ENCODE data around the gene CFAP210. TPM values are rescaled to one million over a fixed set of nuclear protein-coding genes. Genes with fewer than 3 reads are reported as not detected.

CFAP210 gene
- total and polyA plus RNA-seq, 11 donors, result 0.11 TPM; not detected in 10

DNA sequence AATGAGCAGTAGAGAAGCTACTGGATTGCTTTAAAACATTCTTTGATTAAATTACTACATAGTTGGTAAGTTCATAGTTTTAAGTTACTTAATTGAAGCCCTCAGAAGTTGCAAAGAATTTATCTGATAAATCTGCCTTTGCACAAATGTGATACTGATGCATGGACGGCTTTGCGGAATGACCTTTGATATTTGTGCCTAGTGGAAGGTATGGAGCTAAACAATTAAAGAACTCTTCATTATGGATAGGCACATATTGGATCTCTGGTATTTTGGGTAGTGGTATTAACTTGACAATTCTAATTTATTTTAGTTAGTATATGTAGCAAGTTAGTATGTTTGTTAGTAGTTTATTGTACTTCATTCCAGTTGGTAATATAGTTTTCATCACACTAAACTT, 54.1 kb downstream of the CFAP210 start:
- TF ChIP-seq CTCF (IDR thresholded peaks at IDR 0.05) (no peak), POLR2A (IDR thresholded peaks at IDR 0.05) (no peak)
- 87 to 97% (median 91%) methylated on average over 2 of the region's 2 CpGs for WGBS, 4 donors
- intact Hi-C loops (cut with DNase I), result no loop called here
- DNase-seq (no peak), ATAC-seq (no peak)
- Histone ChIP-seq H3K9me3 (no peaks in the 10 kb centered on the region), H3K4me1 (no peaks in the 10 kb centered on the region), H3K27me3 (no peaks in the 10 kb centered on the region), H3K27ac (no peak overlapping the region), H3K36me3 (peaks cover 0 to 63% (median 44%) of the 10 kb centered on the region in 9 donors), H3K4me3 (no peak overlapping the region)

DNA sequence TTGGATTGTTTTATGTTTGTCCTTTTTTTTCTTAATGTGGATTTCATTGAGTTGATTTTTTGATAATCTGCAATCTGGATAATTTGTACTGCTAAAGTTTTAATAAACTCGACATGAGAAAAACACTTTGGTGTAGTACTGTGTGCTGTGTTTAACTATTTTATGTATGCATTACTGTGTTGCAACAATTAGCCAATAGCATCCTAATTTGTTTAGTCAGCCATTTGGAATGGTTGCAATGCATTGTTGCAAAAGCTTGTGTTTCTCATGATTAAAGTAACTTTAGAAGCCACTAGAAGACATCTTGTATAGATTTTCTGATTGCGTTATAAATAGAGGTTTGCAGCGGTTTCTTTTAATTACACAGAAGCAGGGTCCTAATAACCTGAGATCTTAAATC, 56.6 kb downstream of the CFAP210 start:
- 93 to 99% (median 97%) methylated on average over 3 of the region's 3 CpGs for WGBS, 4 donors
- TF ChIP-seq CTCF (IDR thresholded peaks at IDR 0.05) (no peak), POLR2A (IDR thresholded peaks at IDR 0.05) (no peak)
- DNase-seq, result no peak
- intact Hi-C loops (cut with DNase I), result no loop called here
- H3K4me1 ChIP-seq, result no peaks in the 10 kb centered on the region
- no peak for ATAC-seq
- no peak overlapping the region for H3K4me3 ChIP-seq
- H3K27ac ChIP-seq, result no peak overlapping the region
- peaks cover 0 to 87% (median 69%) of the 10 kb centered on the region in 9 donors for H3K36me3 ChIP-seq
- no peaks in the 10 kb centered on the region for H3K9me3 ChIP-seq
- no peaks in the 10 kb centered on the region for H3K27me3 ChIP-seq

DNA sequence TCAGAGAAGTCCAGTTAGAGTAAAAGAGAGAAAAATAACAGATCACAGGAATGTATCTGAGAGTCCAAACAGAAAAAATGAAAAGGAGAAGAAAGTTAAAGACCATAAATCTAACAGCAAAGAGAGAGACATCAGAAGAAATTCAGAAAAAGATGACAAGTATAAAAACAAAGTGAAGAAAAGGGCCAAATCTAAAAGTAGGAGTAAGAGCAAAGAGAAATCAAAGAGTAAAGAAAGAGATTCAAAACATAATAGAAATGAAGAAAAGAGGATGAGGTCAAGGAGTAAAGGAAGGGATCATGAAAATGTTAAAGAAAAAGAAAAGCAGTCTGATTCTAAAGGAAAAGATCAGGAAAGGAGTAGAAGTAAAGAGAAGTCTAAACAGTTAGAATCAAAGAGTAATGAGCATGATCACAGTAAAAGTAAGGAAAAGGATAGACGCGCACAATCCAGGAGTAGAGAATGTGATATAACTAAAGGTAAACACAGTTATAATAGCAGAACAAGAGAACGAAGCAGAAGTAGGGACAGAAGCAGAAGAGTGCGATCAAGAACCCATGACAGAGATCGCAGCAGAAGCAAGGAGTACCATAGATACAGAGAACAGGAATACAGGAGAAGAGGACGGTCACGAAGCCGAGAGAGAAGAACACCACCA, 57.6 kb downstream of the CFAP210 start:
- no peaks in the 10 kb centered on the region for H3K9me3 ChIP-seq
- H3K4me3 ChIP-seq, result no peak overlapping the region
- H3K27me3 ChIP-seq, result no peaks in the 10 kb centered on the region
- H3K36me3 ChIP-seq, result peaks cover 0 to 94% (median 80%) of the 10 kb centered on the region in 9 donors
- TF ChIP-seq CTCF (IDR thresholded peaks at IDR 0.05) (no peak), POLR2A (IDR thresholded peaks at IDR 0.05) (no peak)
- no peak overlapping the region for H3K27ac ChIP-seq
- intact Hi-C loops (cut with DNase I), result no loop called here
- H3K4me1 ChIP-seq, result no peaks in the 10 kb centered on the region
- WGBS, 4 donors, result 96 to 98% (median 97%) methylated on average over 8 of the region's 8 CpGs
- no peak for ATAC-seq
- no peak for DNase-seq

- intact Hi-C loops (cut with DNase I), result no loop called here
- ATAC-seq, result no peak
- Histone ChIP-seq H3K4me1 (no peaks in the 10 kb centered on the region), H3K9me3 (no peaks in the 10 kb centered on the region), H3K36me3 (peaks cover 0 to 92% (median 65%) of the 10 kb centered on the region in 9 donors), H3K4me3 (no peak overlapping the region), H3K27me3 (no peaks in the 10 kb centered on the region), H3K27ac (no peak overlapping the region)
- 82 to 96% (median 86%) methylated on average over 3 of the region's 3 CpGs for WGBS, 4 donors
- no peak for TF ChIP-seq POLR2A (IDR thresholded peaks at IDR 0.05)
- no peak for TF ChIP-seq CTCF (IDR thresholded peaks at IDR 0.05)
- no peak for DNase-seq
Measured at GRCh38 chr2:169625781-169626180, 68.4 kb downstream of the CFAP210 start.

Measured in heart left ventricle (tissue), 16 donors.